ENCODE data around the gene MRPL34. TPM values are rescaled to one million over a fixed set of nuclear protein-coding genes. Genes with fewer than 3 reads are reported as not detected.
"Not testable (repeated sequence)": the region's sequence is repeated elsewhere in the genome, so short reads cannot be mapped to it uniquely, and the experiment has no call there.

The MRPL34 gene
- total RNA-seq (2014; rRNA removed; shearing (Covaris generic)): 111 and 122 TPM in 2 replicates
- 83.6 and 87.2 TPM in 2 replicates for polyA plus RNA-seq (2015; cell fraction: cytosol; rRNA removed)
- 35.0 and 37.4 TPM in 2 replicates for polyA plus RNA-seq (2015; cell fraction: nucleus; rRNA removed)

DNA sequence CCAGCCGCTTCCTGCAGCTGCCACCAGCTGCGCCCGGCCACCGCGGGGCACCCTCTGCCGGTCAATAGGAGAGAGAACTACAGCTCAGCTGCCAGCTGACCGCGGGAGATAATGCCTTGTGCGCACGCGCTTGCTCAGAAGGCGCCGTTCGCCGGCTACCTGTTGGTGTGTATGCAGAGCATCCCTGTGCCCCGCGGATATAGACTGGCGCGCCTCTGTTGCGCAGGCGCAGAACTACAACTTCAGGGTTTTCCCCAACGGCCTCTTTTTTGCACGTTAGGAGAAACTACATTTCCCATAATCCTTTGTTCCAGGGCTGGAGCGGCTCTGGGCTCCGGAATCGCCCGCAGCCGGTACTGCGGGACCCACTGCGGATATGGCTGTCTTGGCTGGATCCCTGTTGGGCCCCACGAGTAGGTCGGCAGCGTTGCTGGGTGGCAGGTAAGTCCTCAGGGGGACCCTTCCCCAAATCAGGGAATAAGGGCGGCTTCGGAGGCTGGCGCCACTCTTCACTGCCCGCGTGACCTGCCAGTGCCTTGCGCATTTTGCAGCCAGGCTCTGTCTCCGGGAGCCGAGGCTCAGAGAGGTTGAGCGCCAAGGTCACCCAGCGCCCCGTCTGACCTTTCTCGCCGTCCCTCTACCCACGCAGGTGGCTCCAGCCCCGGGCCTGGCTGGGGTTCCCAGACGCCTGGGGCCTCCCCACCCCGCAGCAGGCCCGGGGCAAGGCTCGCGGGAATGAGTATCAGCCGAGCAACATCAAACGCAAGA is at the start of gene MRPL34:
Gene MRPL34 (plus strand): TSS at position 356 of the 768 bp plus-strand sequence. CDS start 21 bp downstream, at position 377.
- DNase-seq (ENCODE audit: low read depth): peak; percentile 100

- no peak for DNase-seq (ENCODE audit: low read depth)
Observed at GRCh38 chr19:17256130-17256529, 49.5 kb upstream of the MRPL34 start.

GRCh38 chr19:17259118-17259780 is 46.4 kb upstream of the MRPL34 start:
- DNase-seq (ENCODE audit: low read depth): no peak

DNA sequence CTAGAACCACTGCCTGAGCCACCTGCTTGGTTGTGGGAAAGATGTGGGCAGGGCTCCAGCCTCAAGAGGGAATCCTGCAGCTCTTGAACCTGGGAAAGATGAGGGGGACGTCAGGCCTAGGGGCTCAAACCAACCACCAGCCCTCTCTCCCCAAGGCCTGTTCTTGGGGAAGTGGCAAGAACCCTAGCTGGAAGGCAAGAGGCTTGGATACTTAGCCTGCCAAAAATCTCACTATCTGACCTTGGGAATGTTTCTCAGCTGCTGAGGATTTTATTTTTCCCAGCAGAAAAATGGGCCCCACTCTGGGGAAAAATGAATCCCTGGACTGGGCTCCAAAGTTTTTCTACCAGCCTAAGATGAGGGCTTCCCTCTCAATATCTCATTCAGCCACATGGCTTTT is 45.7 kb upstream of the MRPL34 start:
- no peak for DNase-seq (ENCODE audit: low read depth)

DNA sequence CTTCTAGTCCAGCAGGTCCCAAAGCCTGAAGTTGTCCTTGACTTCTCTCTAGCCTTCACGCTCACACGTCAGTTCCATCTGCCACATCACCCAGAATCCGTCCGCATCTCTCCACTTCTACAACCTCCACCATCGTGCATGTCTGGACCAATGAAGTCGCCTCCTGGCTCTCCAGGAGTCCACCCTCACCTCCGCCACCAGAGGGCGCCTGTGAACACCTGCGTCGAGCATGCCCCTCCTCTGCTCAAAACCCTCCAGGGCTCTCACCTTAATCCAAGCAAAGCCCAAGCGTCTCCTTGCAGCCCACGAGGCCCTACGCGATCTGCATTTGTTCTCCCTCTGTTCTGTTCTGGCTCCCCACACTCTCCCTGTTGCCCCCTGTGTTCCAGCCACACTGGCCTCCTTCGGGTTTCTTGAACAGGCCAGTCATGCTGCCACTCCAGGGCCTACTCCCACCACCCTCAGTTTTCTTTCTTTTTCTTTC is 44.8 kb upstream of the MRPL34 start:
- peak; percentile 80 for DNase-seq (ENCODE audit: low read depth)

DNA sequence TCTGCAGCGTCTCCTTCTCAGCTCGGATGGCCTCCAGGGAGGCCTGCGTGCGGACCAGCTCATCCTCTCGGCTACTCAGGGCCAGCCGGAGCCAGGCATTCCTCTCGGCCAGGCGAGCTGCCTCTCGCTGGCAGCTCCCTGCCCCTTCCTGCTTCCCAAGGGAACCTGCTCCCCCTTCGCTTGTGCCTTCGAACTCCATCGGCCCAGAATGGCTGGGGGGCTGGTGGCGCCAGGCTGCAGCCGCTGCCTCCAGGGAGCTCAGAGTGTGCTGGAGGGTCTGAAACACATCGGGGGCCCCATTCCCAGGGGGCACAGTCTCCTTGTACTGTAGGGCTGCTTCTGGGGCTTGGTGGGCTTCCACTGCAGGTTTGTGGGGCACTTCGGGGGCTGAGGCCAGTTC is 43.1 kb upstream of the MRPL34 start:
- no peak for DNase-seq (ENCODE audit: low read depth)

- DNase-seq (ENCODE audit: low read depth): no peak
Observed at GRCh38 chr19:17263712-17264640, 41.7 kb upstream of the MRPL34 start.

- DNase-seq (ENCODE audit: low read depth): no peak
Observed at GRCh38 chr19:17264641-17264979, 41.1 kb upstream of the MRPL34 start, which contains the start of gene USHBP1. USHBP1 (minus strand) TSS chr19:17264745; CDS start chr19:17264299, 446 bp downstream.

DNA sequence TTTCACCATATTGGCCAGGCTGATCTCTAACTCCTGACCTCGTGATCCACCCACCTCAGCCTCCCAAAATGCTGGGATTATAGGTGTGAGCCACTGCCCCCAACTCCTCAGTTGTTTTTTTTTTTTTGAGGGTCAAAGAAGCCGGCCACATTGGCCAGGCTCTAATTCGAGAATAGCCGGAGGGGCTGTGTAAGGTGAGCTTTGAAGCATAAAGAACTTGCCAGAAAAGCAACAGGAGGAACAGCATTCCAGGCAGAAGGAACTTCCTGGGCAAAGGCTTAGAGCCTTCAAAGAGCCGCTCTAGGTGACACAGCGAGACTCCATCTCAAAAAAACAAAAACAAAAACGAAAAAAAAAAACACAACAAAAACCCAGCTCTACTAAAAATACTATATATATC is 39.6 kb upstream of the MRPL34 start:
- DNase-seq (ENCODE audit: low read depth): no peak

DNA sequence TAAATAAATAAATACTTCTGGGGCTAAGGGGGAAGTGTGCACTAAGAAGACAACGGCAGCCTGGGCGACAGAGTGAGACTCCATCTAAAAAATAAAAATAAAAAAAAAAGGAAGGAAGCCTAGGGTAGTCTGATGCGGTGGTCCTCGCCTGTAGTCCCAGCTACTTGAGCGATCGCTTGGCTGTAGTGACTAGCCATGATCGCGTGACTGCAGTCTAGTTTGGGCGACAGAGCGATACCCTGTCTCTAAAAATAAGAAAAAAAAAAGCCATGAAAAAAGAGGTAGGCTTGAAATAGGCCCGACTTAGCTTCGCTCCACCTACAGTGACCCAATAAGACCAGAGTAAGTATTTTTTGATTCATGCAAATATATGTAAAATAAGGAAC is 39.1 kb upstream of the MRPL34 start:
- DNase-seq (ENCODE audit: low read depth): no peak

DNA sequence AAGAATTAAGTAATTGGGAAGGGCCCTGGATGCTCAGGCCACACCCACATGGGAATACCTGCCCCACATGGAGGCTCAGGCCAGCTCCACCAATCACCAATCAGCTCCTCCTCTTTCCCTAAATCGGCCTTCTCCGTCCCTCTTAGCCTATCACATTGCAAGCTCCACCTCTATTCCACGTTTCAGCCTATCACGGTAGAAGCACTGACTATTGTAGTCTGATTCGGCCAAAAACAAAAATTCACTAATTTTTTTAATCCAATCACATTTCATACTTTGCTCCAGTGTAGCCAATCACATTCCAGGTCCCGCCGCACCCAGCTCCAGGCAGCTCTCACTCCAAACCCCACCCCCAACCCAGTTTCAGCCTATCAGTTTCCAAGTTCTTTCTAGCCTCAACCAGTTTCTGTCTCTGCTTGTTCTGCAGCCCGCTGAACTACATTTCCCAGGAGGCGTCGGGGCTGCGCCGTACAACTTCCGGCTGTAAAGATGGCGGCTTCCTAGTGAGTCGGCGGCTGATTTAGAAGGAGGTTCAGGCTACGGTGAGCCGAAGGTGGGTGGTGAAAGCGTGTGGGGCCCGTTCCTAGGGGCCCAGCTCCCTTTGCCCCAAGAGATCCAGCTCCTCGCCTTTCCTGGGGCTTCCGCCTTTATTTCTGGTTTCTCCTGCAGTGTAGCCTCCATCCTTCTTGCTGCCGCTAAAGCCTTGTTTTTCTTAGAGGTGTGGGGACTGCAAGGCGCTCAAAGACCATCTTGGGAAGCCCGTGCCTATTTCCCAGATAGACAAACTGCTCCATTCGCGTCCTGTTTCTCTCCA is 38.5 kb upstream of the MRPL34 start, which contains the start of gene BABAM1:
Gene BABAM1 (plus strand): TSS at position 469 of the 814 bp plus-strand sequence. CDS start 1,364 bp downstream, outside the sequence.
- peak; percentile 100 for DNase-seq (ENCODE audit: low read depth)

- no peak for DNase-seq (ENCODE audit: low read depth)
Observed at GRCh38 chr19:17268754-17269153, 36.9 kb upstream of the MRPL34 start.

DNA sequence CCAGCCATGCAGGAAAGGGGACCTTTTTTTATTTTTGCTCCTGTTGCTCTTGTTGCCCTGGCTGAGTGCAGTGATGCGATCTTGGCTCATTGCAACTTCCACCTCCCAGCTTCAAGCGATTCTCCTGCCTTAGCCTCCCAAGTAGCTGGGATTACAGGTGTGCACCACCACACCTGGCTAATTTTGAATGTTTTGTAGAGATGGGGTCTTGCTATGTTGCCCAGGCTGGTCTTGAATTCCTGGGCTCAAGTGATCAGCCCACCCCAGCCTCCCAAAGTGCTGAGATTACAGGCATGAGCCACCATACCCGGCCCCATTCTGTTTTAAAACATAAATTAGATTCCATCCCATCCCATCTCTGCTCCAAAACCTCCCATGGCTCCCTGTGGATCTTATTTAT is 30.8 kb upstream of the MRPL34 start:
- not testable (repeated sequence) for DNase-seq (ENCODE audit: low read depth)

DNA sequence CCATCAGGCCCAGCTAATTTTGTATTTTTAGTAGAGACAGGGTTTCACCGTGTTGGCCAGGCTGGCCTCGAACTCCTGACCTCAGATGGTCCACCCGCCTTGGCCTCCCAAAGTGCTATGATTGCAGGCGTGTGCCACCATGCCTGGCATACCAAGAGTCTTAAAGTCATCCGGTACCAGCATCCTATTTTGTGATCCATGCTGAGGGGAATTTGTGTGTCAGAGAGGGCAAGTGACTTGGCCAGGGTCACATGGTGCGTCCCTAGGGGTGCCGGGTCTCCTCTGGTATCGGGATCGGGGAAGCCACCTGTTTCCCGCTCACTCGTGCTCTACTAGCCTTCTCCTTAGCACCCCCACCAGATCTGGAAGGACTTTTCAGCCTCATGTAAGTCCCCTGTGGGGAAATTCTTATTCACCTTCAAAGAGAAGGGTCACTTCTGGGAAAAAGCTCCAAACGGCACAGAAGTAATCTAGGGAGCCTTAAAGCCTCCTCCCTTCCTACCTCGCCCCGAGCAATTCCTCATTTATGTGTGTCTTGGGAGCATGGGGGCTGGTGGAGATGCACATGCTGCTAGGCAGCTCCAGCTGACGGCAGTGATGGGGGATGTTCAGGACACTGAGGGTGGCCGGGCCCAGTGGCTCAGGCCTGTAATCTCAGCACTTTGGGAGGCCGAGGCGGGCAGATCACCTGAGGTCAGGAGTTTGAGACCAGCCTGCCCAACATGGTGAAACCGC is 30.1 kb upstream of the MRPL34 start:
- DNase-seq (ENCODE audit: low read depth): no peak

- DNase-seq (ENCODE audit: low read depth): no peak
Observed at GRCh38 chr19:17279436-17279835, 26.2 kb upstream of the MRPL34 start.

DNA sequence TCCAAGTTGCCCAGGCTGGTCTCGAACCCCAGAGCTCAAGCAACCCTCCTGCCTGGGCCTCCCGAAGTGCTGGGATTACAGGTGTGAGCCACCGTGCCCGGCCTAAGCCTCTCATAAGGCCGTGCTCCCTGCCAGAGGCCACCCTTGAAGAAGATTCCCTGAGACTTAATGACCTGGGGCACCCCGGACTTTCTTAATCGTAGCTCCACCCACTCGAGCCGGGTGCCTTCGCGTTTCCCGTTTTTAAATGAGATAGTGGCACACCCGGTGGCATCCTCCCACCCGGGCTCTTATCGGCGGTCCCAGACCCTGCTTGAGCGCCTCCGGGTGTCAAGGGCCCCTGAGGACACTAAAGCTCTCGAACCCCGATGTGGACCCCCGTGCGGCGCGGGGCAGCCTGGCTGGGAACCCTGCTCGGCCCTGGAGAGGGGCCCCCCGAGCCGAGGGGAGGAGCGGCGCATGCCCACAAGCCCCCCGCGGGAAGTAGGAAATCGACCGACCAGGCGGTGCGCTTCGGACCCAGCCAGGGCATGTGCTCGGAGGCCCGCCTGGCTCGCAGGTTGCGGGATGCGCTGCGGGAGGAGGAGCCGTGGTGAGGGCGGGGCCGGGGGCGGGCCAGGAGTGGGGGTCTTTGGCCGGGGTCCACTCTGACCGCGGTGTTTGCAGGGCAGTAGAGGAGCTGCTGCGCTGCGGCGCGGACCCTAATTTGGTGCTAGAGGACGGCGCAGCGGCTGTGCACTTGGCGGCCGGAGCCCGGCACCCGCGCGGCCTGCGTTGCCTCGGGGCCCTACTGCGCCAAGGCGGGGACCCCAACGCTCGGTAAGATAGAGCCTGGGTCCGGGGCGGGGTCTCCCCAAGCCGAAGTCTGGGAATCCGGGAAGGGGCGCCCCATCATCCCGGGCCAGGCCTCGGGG is 24.0 kb upstream of the MRPL34 start, which contains the start of gene ANKLE1:
Gene ANKLE1 (plus strand): TSS at position 511 of the 914 bp plus-strand sequence. CDS start 20 bp downstream, at position 531.
- DNase-seq (ENCODE audit: low read depth): no peak

- peak; percentile 85 for DNase-seq (ENCODE audit: low read depth)
Observed at GRCh38 chr19:17282488-17283125, 23.1 kb upstream of the MRPL34 start.

DNA sequence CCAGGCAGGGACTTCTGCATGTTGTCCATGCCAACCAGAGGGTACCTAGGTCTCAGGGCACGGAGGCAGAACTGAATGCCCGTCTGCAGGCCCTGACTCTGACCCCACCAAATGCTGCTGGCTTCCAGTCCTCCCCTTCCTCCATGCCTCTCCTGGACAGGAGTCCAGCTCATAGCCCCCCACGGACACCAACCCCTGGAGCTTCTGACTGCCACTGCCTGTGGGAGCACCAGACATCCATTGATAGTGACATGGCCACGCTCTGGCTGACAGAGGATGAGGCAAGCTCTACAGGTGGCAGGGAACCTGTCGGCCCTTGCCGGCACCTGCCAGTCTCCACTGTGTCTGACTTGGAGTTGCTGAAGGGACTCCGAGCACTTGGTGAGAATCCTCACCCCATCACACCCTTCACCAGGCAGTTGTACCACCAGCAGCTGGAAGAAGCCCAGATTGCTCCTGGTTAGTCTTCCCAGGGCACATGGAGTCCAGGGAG is 22.1 kb upstream of the MRPL34 start:
- no peak for DNase-seq (ENCODE audit: low read depth)
